ENCODE measurements around the gene PMVK.

- TF ChIP-seq CTCF (IDR thresholded peaks at IDR 0.05) (no peak), POLR2AphosphoS5 (IDR thresholded peaks at IDR 0.05; ENCODE audit: insufficient read depth in 1 of 2, low read depth in 1 of 2) (no peak)
Measured at GRCh38 chr1:154975409-154976059, 39.0 kb upstream of the PMVK start.
